ENCODE data around the gene HTR4.
"Not testable (repeated sequence)": the region's sequence is repeated elsewhere in the genome, so short reads cannot be mapped to it uniquely, and the experiment has no call there.

Gene HTR4

GRCh38 chr5:148482697-148483462, 171.4 kb downstream of the HTR4 start:
- in situ Hi-C loops (cut with HindIII; ENCODE audit: low sequenced_read_pairs) = no loop called here

- in situ Hi-C loops (cut with HindIII; ENCODE audit: low sequenced_read_pairs) = no loop called here
These were observed 172.1 kb downstream of the HTR4 start for GRCh38 chr5:148482196-148482595.

DNA sequence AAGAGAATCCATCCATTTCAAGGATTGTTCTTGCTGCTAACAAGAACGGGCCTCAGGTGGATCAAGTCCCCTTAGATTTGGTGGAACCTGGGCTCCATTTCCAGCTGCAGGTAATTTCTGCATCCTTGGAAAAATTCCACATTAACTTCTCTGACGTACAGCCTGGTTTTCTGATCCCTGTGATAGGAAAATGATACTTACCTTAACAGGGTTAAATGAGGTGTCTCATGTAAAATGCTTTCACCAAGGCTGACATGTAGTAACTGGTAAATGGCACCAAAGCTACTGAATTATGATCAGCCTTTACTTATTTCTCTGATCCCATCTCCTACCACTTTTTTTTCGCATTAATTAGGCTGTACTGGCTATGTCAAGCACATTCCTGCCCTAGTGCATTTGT, 176.9 kb downstream of the HTR4 start:
- in situ Hi-C loops (cut with HindIII; ENCODE audit: low sequenced_read_pairs) = no loop called here

GRCh38 chr5:148476302-148476701, 178.0 kb downstream of the HTR4 start:
- in situ Hi-C loops (cut with HindIII; ENCODE audit: low sequenced_read_pairs) = no loop called here

GRCh38 chr5:148474025-148474511, 180.3 kb downstream of the HTR4 start:
- in situ Hi-C loops (cut with HindIII; ENCODE audit: low sequenced_read_pairs) = no loop called here

GRCh38 chr5:148471379-148471778, 182.9 kb downstream of the HTR4 start:
- in situ Hi-C loops (cut with HindIII; ENCODE audit: low sequenced_read_pairs) = no loop called here

DNA sequence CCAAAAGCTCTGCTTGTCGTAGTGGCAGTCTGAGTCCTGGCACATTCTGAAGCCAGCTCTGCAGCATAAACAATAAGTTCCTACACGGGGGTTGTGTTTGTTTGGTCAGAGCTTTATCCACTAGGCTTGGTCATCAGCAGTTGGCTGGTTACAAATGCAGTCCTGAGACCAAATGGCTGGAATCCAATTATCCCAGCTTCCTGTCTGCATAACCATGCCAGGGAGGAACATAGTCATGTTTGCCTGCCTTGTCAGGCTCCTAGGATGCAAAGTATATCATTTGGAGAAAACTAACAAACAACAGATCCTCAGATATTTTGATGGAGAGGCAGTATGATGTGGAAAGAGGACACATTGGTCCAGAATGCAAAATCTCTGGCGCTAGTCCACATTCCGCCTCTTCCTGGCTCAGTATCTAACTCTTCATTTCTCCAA, 184.8 kb downstream of the HTR4 start:
- in situ Hi-C loops (cut with HindIII; ENCODE audit: low sequenced_read_pairs) = no loop called here

DNA sequence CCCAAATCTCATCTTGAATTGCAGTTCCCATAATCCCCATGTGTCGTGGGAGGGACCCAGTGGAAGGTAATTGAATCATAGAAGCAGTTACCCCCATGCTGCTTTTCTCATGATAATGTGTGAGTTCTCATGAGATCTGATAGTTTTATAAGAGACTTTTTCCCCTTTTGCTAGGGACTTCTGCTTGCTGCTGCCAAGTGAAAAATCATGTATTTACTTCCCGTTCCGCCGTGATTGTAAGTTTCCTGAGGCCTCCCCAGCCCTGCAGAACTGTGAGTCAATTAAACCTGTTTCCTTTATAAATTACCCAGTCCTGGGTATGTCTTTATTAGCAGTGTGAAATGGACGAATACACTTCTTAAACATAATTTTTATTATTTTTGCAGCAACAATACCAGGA, 185.6 kb downstream of the HTR4 start:
- in situ Hi-C loops (cut with HindIII; ENCODE audit: low sequenced_read_pairs) = not testable (repeated sequence)

- in situ Hi-C loops (cut with HindIII; ENCODE audit: low sequenced_read_pairs) = no loop called here
These were observed 186.4 kb downstream of the HTR4 start for GRCh38 chr5:148467958-148468357.

DNA sequence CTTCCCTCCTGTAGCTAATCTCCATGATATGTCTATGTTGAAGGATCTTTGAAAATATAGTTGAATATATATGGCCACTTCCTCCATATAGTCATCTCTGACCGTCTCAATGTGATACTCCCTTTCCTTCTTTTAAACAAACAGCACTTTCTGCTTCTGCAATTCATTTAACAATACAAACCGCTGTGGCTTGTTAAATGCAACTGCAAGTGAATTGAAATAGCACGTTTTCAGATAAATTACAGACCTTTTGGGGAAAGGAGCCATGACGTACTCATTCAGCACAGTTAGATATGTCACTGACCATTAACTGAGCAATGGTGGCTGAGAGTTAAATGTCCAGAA, 188.1 kb downstream of the HTR4 start:
- in situ Hi-C loops (cut with HindIII; ENCODE audit: low sequenced_read_pairs) = no loop called here

- in situ Hi-C loops (cut with HindIII; ENCODE audit: low sequenced_read_pairs) = no loop called here
These were observed 188.7 kb downstream of the HTR4 start for GRCh38 chr5:148465381-148466235.

GRCh38 chr5:148459669-148460068, 194.7 kb downstream of the HTR4 start:
- in situ Hi-C loops (cut with HindIII; ENCODE audit: low sequenced_read_pairs) = no loop called here

GRCh38 chr5:148458036-148458888, 196.1 kb downstream of the HTR4 start:
- in situ Hi-C loops (cut with HindIII; ENCODE audit: low sequenced_read_pairs) = no loop called here

DNA sequence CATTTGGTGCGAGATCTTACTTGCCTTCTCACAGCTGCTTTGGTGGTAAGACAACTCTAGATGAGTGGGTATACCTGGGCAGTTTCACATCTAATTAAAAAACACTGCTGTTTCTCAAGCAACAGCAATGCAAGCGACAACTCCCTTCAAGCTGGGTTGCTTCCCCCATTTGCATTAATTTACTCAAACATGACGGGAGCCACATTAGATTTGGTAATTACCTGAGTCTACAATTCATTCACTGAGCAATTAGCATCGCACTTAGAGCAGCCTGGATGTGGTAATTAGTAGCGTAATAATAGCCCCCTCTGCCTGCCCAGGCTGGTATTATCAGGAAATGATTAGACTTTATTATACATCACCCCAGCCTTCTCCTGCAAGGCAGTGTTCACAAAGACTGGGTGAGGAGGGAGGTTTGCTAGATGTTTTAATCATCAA, 197.1 kb downstream of the HTR4 start:
- in situ Hi-C loops (cut with HindIII; ENCODE audit: low sequenced_read_pairs) = no loop called here

DNA sequence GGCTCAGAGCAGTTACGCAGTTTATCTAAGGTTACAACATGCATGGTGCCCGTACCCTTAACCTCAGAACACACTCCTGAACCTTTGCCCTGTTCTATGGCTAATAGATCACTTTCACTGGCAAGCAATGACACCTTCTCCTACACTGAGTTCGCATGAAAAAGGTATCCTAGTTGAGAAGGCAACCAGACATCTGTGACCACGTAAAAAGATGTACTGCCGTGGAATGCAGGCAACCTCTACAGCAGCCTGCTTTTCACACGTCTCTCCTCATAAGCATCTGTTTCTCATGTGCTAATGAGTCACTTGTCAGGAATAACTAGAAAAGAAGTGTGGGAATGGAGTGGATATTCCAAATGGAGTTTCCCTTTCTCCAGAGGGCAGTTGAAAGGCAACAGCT, 199.1 kb downstream of the HTR4 start:
- in situ Hi-C loops (cut with HindIII; ENCODE audit: low sequenced_read_pairs) = no loop called here

- in situ Hi-C loops (cut with HindIII; ENCODE audit: low sequenced_read_pairs) = no loop called here
These were observed 199.8 kb downstream of the HTR4 start for GRCh38 chr5:148454576-148454975.

DNA sequence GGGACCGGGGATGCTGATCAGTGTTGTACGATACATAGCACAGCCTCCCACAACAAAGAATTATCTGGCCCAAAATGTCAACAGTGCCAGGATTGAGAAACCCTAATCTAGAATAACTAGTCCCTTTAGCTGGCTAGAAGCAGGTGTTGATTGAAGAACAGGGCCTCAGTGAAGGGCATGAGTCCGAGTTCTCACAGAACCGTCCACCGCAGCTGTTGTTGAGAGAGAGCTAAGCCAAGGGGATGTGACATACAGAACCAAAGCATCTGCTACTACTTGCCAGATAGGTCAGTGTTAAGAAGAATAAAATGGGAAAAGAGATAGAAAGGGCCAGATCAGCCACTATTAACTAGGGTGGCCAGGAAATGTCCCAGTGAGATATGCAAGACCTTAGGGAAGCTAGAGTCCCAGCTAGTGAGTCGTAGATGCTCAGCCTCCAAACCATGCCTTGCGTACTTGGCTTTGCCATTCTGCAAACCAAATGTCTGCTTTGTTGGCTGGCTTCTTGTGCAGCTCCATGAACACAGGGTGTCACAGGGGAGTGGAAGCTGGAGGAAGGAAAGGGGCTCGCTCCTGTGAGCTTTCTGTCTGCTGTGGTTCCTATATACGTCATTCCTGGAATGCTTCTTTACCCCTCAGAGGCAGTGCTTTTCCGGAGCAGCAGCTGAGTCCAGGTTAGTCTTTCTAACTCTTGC, 201.7 kb downstream of the HTR4 start:
- in situ Hi-C loops (cut with HindIII; ENCODE audit: low sequenced_read_pairs) = no loop called here

DNA sequence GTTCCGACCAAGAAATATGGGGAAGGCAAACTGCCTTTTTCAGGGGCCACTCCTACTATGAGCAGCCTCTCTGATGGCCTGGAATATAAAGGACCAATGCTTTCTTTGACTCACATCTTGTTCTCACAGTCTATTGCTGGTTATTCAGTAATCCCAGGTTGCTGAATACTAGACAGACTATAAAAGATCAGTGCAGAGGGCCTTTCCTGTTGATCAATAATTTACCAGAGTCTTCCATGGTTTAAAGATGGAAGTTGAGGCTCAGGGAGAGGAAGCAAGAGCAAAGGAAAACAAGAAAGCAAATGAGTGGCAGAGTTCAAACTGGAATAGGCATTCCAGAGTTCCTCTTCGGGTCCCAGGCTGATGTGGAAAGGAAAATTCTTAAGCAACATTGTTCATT, 207.7 kb downstream of the HTR4 start:
- in situ Hi-C loops (cut with HindIII; ENCODE audit: low sequenced_read_pairs) = no loop called here

- in situ Hi-C loops (cut with HindIII; ENCODE audit: low sequenced_read_pairs) = no loop called here
These were observed 208.7 kb downstream of the HTR4 start for GRCh38 chr5:148445578-148445977.

GRCh38 chr5:148443998-148444397, 210.3 kb downstream of the HTR4 start:
- in situ Hi-C loops (cut with HindIII; ENCODE audit: low sequenced_read_pairs) = no loop called here

Data from DLD1 (cell line).